Measurements from ENCODE around the gene RUNDC1.
"Not testable (repeated sequence)": the region's sequence is repeated elsewhere in the genome, so short reads cannot be mapped to it uniquely, and the experiment has no call there.

RUNDC1 gene

DNA sequence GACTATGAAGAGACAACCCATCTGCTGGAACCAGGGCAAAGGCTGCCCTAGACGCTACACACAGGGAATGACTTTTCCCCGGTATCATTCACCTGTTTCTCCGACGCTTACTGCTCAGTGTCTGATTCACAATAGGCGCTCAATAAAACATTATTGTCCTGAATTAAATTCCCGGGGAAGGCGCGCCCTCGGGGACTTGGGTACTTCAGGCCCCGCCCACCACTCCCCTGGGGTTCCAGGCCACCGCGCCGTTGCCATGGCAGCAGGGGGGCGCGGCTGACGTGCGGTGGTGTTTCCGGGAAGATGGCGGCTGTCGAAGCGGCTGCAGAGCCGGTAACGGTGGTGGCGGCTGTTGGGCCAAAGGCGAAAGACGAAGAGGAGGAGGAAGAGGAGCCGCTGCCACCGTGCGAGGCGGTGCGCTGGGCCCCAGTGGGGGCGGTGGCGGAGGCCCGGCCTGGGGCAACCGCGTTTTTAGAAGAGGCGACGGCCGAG is at the start of gene RUNDC1:
Gene RUNDC1, plus strand, starts transcription at position 292 of the 492 bp plus-strand sequence. Its CDS starts 12 bp downstream, at position 304.
- peak; percentile 95 for DNase-seq

DNA sequence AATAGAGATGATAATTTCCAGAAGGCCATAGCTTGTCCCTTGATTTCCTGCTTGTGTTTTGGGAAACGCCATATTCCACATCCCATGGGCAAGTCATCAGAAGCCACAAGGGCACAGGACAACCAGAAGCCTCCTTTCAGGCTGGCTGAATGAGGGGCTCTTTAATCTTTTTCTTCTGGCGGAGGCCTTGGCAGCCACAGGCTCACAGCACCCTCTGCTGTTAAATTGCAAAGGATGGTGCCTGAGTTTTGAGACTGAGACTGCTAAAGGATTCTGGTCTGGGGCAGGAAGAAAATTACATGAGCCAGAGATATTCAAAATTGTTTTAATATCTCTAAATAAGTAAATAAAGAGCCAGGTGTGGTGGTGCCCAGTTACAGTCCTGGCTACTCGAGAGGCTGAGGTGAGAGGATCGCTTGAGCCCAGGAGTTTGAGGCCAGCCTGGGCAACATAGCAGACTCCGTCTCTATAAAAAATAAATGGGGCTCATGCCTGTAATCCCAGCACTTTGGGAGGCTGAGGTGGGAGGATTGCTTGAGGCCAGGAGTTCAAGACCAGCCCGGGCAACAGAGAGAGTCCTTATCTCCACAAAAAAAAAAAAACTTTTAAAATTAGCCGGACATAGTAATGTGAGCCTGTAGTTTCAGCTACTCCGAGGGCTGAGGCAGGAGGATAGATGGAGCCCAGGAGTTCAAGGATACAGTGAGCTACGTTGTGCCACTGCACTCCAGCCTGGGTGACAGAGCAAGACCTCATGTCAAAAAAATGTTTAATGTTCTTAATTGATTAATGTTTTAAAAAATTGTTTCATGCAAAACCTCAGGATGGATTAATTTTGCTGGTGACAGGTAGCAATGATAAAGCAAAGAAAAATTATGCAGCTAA is 42.4 kb upstream of the RUNDC1 start:
- no peak for DNase-seq

DNA sequence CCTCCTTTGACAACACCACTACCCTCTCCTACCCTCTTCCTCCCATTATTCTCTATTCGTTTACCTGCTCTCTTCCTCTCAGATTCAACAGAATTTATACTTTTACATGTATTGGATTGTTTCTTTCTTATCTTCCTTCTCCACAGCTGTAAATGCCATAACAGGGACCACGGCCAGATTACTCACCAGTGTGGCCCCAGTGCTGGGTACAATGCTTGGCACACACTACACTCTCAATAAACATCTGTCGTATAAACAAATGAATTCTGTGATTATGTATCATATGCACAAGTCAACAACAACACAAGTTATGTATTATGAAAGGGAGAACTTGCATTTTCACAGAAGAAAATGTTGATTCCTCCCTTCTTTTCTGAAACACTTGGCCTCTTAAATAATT is 36.2 kb upstream of the RUNDC1 start:
- DNase-seq: no peak

DNA sequence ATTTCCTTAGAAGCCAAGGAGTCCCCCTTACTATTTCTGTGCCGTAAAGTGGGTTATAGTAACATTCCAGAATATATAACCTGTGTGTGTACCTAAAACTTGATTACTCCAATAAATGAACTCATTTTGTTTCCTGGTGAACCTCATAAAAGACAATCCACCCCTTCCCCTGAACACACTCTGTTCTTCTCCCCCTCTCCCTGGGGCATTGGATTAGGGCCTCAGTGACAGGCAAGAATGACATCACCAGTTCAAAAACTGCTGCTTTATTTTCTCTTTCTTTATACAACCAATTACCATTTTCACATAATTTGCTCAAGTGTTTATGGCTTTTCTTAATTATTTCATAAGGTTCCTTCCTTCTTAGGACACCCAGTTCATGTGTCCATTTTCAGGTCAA is 33.6 kb upstream of the RUNDC1 start:
- no peak for DNase-seq

DNA sequence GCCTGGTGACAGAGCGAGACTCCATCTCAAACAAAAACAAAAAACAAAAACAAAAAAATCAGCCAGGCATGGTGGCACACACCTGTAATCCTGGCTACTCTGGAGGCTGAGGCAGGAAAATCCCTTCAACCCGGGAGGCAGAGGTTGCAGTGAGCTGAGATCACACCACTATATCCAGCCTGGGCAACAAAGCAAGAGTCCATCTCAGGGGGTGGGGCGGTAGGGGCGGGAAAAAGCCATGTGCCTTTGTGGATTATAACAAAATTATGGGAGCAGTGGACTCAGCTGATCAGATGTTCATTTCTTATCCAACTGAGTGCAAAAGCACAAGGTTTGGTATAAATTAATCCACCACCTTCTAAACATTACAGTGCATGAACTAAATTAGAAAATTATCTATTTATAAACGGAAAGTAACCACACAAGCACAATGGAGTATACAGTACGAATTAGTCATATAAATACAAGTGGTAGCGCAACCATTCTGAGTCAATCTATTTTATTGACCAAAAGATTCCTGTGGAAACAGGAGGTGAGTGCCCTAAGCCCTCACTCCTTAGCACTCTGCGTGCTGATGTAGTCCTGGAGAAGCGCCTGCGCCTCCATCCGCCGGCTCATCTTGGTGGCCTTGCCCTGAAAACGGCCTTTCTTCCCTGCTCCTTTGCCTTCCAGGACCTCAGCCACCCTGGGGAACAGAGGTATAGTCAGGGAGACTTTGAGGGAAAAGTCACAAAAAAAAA is 30.2 kb upstream of the RUNDC1 start:
- DNase-seq: no peak

DNA sequence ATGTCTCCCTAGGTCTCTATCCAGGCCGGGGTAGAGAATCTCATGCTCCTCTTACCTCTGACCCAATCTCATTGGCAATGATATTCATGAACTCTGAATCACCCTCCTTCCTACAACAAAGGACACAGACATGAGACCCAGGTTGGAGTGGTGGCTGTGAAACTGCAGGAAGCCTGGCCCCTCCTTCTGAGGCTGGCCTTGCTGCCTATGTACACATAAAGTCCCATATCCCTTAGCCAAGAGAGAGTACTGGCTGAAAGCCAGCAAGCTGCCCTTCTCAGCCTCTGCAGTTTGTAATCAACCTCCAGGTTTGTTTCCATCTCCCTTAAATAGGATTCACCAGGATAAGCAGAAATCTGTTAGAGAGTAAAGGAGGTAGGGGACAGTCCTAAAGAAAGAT is 26.7 kb upstream of the RUNDC1 start:
- no peak for DNase-seq

DNA sequence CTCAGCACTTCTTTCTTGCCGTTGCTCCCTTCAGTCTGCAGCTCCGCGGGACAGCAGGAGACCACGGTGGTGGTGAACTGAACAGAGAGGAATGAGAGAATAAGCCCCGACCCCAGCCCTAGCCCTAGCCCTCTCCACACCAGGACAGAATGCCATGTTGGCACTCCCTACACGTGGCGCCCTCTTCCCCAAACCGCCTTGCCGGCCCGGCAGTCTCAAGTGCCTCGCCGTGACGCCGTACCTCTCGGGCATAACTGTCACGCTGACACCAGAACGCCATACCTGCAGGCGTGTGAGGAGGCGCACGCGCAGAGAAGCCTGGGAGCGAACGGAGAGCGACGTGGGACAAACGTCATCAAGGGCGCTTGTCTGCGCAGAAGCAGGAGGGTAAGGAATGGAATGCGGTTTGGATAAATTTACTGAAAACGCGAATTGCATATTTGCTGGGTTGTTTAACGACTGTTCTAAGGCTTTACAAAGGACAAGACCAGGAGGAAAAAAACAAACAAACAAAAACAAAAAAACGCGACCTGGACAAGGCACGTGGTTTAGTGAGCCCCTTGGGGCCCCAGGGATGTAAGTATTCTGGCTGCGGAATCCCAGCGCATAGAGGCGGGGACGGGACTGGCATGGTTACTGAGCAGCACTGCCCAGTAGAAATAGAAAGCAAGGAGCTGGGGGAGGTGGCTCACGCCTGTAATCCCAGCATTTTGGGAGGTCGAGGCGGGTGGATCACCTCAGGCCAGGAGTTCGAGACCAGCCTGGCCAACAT is 16.0 kb upstream of the RUNDC1 start, which contains the start of gene AARSD1:
Gene AARSD1, minus strand, starts transcription at position 294 of the 772 bp plus-strand sequence. Its CDS starts 14 bp downstream, at position 280.
- DNase-seq: peak; percentile 92

GRCh38 chr17:42967925-42968324 is 12.4 kb upstream of the RUNDC1 start:
- no peak for DNase-seq

GRCh38 chr17:42969001-42969581 is 11.3 kb upstream of the RUNDC1 start:
- no peak for DNase-seq

- DNase-seq: no peak
These were observed 8.8 kb upstream of the RUNDC1 start for GRCh38 chr17:42971589-42971988.

DNA sequence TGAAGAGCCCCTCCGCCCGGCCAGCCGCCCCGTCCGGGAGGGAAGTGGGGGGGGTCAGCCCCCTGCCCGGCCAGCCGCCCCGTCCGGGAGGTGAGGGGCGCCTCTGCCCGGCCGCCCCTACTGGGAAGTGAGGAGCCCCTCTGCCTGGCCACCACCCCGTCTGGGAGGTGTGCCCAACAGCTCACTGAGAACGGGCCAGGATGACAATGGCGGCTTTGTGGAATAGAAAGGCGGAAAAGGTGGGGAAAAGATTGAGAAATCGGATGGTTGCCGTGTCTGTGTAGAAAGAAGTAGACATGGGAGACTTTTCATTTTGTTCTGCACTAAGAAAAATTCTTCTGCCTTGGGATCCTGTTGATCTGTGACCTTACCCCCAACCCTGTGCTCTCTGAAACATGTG is 7.0 kb upstream of the RUNDC1 start:
- not testable (repeated sequence) for DNase-seq

GRCh38 chr17:42975265-42975664 is 5.1 kb upstream of the RUNDC1 start:
- DNase-seq: no peak

GRCh38 chr17:42975701-42976100 is 4.7 kb upstream of the RUNDC1 start:
- not testable (repeated sequence) for DNase-seq

DNA sequence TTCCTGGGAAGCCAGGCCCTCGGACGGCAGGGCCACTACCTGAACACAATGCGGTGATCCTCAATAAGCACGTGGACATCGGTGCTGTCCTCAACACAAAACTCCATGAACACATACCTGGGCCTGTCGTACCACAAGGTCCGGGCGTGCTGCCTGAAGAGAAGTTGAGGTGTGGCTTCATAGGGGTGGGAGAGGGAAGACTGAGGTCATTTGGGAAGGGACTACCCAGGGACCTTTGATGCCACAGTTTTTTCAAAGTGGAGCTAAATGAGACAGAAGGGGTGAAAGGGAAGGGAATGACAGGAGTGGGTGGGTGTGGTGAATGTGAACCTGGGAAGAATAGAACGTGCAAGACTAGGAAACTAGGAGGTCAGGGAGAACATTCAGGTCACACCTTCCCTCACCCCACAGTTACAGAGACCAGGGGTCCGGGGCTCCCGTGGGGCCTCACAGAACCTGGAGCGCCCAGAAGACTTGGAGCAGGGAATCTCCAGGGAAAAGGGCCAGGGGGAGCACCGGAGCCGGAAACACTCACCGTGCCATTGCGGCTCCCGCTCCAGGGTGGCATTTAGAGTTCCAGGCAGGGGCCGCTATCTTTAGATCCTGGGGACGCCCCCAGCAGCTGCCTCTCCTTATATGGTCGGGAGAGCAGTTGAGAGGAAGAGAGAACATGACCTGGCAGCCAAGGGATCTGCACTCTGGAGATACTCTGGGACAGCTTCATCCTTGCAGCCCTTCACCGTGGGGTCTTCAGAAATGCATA is 673 bp upstream of the RUNDC1 start, which contains the start of gene PTGES3L:
Gene PTGES3L, minus strand, starts transcription at position 570 of the 763 bp plus-strand sequence. Its CDS starts 27 bp downstream, at position 543.
- DNase-seq: no peak

DNA sequence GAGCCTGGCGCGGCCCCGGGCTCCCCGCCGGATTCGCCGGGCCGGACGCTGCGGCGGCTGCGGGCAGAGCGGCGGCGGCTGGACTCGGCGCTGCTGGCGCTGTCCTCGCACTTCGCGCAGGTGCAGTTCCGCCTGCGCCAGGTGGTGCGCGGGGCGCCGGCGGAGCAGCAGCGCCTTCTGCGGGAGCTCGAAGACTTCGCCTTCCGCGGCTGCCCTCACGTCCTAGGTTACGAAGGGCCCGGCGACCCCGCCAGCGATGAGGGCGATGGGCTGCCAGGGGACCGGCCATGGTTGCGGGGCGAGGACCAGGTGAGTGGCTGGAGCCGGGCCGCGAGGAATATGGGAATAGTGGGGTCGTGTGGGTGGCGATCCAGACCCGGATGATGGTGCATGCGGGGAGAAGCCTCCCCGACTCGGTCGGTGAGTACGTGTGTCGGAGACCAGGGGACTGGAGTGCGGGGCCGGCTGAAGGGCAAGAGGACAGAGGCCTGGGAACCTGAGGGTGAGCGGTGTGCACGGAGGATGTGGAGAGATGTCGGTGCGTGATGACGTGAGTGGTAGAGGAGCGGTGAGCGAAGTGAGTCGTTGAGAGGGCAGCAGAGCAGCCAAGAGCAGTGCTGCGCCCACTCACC is 517 bp downstream of the RUNDC1 start:
- peak; percentile 77 for DNase-seq

- DNase-seq: no peak
These were observed 1.9 kb downstream of the RUNDC1 start for GRCh38 chr17:42982266-42982665.

GRCh38 chr17:42985225-42985624 is 4.9 kb downstream of the RUNDC1 start:
- DNase-seq: no peak

DNA sequence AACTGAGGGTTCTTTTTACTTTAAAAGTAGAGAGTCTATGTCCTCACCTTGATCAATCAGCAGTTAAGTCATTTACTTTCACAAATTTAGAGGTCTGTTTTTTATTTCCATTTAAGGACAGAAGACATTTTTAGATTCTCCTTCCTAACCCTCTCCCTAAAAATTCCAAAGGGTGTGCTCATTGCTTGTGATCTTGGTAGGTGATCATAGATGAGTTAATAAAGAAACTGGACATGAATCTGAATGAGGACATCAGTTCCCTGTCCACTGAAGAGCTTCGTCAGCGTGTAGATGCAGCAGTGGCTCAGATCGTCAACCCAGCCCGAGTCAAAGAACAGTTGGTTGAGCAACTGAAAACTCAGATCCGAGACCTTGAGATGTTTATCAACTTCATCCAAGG is 8.8 kb downstream of the RUNDC1 start:
- no peak for DNase-seq

GRCh38 chr17:42989726-42990652 is 9.6 kb downstream of the RUNDC1 start:
- no peak for DNase-seq

DNA sequence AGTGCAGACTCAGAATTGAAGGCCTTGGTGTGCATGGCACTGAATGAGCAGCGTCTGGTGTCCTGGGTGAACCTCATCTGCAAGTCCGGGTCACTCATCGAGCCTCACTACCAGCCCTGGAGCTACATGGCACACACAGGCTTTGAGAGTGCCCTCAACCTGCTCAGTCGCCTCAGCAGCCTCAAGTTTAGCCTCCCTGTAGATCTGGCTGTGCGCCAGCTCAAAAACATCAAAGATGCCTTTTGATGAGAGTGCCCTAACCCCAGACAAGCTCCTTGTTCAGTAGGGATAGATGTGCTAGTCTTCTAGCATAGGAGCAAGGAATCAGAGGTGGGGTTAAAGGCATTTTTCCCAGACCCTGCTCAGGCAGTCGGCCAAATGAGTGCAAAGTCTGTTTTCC is 11.1 kb downstream of the RUNDC1 start:
- no peak for DNase-seq

Data from activated CD8-positive, alpha-beta memory T cell treated with anti-CD3 and anti-CD28 coated beads for 24 hours (primary cell).